H1 (cell line): ENCODE measurements around the gene IGBP1. TPM values are rescaled to one million over a fixed set of nuclear protein-coding genes. Genes with fewer than 3 reads are reported as not detected.

Experiments
- BACH1 ChIP-seq: IDR thresholded peaks from 2 replicates; pipeline ENCODE4 v1.6.1; 2012; ENCODE audit warnings: low read length, improper control_type of control experiment
- BCL11A ChIP-seq, 2 experiments: IDR thresholded peaks; one replicate each; pipeline ENCODE4 v1.6.1; 2011; ENCODE audit warnings: low read depth in 2 of 2, low read length in 2 of 2, mild to moderate bottlenecking in 2 of 2
- EGR1 ChIP-seq: IDR thresholded peaks from 2 replicates; pipeline ENCODE4 v1.6.1; 2011; ENCODE audit warnings: low read depth, low read length, borderline replicate concordance
- SIN3A ChIP-seq, 2 experiments: IDR thresholded peaks in 1 of 2; conservative IDR thresholded peaks in 1 of 2; 2 replicates each; pipeline ENCODE4 v1.6.1; 2011 to 2012; ENCODE audit warnings: low read length in 2 of 2, improper control_type of control experiment in 1 of 2, low read depth in 1 of 2, mild to moderate bottlenecking in 1 of 2
- SIX5 ChIP-seq: IDR thresholded peaks from 2 replicates; pipeline ENCODE4 v1.6.1; 2011; ENCODE audit warnings: mild to moderate bottlenecking, low read depth, low read length
- SRF ChIP-seq: IDR thresholded peaks from 2 replicates; pipeline ENCODE4 v1.6.1; 2011; ENCODE audit warnings: mild to moderate bottlenecking, low read depth, low read length, moderate library complexity
- TAF7 ChIP-seq: optimal IDR thresholded peaks from 2 replicates; pipeline ENCODE3; 2011; ENCODE audit warnings: low read depth, mild to moderate bottlenecking, inconsistent platforms, low read length, moderate library complexity, borderline replicate concordance
- TBP ChIP-seq: IDR thresholded peaks from 2 replicates; pipeline ENCODE4 v1.6.1; 2011; ENCODE audit warnings: low read depth, low read length, improper control_type of control experiment
- TEAD4 ChIP-seq: IDR thresholded peaks from 2 replicates; pipeline ENCODE4 v1.6.1; 2012; ENCODE audit warnings: low read depth, low read length, inconsistent platforms, mixed read lengths
- polyA plus RNA-seq, 7 experiments: library from polyadenylated mRNA; depleted of rRNA in 3 of 7; stranded (reverse) in 5 of 7; unstranded in 2 of 7; fragments of >200 nt in 5 of 7; fragments of 200-250 nt in 2 of 7; gene quantifications; 1 replicate in 5 of 7; 2 replicates in 1 of 7; 4 replicates in 1 of 7; pipeline versions ENCODE4 v1.2.1 to v1.2.3, GENCODE V29; 2011 to 2013; ENCODE audit warnings: missing spikeins in 2 of 7, mixed read lengths in 2 of 7
- total RNA-seq: library from RNA; stranded (reverse); fragmentation: NEBNext Ultra II Directional; extraction: Animal tissue kit (Norgen Biotek cat#: 25700); gene quantifications from 2 replicates; pipeline ENCODE4 v1.2.1, GENCODE V29; 2021
- TF ChIP-seq, protein P1 (sequence below): fragments of 300-600 bp; sonication (generic); IDR thresholded peaks from 2 replicates; pipeline ENCODE4 v1.7.1; 2012; ENCODE audit warnings: low read length, moderate library complexity, mild to moderate bottlenecking, inconsistent platforms; ENCODE audit not compliant: insufficient replicate concordance
- TF ChIP-seq, protein P2 (sequence below): IDR thresholded peaks from 2 replicates; pipeline ENCODE4 v1.6.1; 2012; ENCODE audit warnings: low read length, inconsistent platforms

Gene IGBP1
- total and polyA plus RNA-seq, 2 of the 8 experiments (the other 6 are each of a cell fraction or from before 2014, with no cell fraction given) = 41.3 to 45.4 TPM

DNA sequence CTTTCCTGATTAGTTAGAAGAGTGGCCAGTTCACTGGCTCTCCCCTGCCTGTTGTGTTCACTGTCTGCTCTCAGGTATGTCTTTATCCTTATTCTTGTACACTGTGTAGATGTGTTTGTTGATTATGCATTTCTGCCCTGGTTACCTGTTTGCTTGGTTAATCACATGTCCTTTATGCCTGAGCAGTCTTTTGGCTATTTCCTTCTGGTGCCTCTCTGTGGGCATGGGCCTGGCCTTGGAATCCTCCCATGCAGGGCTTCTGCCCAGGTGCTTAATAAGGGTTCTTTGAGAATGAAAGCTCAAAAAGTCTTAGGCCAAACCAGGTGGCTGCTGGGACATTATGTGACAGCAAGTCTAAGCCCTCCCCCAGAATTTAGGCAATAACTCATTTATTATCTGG, 44.5 kb upstream of the IGBP1 start (continued):
- TF ChIP-seq, protein P1, sequence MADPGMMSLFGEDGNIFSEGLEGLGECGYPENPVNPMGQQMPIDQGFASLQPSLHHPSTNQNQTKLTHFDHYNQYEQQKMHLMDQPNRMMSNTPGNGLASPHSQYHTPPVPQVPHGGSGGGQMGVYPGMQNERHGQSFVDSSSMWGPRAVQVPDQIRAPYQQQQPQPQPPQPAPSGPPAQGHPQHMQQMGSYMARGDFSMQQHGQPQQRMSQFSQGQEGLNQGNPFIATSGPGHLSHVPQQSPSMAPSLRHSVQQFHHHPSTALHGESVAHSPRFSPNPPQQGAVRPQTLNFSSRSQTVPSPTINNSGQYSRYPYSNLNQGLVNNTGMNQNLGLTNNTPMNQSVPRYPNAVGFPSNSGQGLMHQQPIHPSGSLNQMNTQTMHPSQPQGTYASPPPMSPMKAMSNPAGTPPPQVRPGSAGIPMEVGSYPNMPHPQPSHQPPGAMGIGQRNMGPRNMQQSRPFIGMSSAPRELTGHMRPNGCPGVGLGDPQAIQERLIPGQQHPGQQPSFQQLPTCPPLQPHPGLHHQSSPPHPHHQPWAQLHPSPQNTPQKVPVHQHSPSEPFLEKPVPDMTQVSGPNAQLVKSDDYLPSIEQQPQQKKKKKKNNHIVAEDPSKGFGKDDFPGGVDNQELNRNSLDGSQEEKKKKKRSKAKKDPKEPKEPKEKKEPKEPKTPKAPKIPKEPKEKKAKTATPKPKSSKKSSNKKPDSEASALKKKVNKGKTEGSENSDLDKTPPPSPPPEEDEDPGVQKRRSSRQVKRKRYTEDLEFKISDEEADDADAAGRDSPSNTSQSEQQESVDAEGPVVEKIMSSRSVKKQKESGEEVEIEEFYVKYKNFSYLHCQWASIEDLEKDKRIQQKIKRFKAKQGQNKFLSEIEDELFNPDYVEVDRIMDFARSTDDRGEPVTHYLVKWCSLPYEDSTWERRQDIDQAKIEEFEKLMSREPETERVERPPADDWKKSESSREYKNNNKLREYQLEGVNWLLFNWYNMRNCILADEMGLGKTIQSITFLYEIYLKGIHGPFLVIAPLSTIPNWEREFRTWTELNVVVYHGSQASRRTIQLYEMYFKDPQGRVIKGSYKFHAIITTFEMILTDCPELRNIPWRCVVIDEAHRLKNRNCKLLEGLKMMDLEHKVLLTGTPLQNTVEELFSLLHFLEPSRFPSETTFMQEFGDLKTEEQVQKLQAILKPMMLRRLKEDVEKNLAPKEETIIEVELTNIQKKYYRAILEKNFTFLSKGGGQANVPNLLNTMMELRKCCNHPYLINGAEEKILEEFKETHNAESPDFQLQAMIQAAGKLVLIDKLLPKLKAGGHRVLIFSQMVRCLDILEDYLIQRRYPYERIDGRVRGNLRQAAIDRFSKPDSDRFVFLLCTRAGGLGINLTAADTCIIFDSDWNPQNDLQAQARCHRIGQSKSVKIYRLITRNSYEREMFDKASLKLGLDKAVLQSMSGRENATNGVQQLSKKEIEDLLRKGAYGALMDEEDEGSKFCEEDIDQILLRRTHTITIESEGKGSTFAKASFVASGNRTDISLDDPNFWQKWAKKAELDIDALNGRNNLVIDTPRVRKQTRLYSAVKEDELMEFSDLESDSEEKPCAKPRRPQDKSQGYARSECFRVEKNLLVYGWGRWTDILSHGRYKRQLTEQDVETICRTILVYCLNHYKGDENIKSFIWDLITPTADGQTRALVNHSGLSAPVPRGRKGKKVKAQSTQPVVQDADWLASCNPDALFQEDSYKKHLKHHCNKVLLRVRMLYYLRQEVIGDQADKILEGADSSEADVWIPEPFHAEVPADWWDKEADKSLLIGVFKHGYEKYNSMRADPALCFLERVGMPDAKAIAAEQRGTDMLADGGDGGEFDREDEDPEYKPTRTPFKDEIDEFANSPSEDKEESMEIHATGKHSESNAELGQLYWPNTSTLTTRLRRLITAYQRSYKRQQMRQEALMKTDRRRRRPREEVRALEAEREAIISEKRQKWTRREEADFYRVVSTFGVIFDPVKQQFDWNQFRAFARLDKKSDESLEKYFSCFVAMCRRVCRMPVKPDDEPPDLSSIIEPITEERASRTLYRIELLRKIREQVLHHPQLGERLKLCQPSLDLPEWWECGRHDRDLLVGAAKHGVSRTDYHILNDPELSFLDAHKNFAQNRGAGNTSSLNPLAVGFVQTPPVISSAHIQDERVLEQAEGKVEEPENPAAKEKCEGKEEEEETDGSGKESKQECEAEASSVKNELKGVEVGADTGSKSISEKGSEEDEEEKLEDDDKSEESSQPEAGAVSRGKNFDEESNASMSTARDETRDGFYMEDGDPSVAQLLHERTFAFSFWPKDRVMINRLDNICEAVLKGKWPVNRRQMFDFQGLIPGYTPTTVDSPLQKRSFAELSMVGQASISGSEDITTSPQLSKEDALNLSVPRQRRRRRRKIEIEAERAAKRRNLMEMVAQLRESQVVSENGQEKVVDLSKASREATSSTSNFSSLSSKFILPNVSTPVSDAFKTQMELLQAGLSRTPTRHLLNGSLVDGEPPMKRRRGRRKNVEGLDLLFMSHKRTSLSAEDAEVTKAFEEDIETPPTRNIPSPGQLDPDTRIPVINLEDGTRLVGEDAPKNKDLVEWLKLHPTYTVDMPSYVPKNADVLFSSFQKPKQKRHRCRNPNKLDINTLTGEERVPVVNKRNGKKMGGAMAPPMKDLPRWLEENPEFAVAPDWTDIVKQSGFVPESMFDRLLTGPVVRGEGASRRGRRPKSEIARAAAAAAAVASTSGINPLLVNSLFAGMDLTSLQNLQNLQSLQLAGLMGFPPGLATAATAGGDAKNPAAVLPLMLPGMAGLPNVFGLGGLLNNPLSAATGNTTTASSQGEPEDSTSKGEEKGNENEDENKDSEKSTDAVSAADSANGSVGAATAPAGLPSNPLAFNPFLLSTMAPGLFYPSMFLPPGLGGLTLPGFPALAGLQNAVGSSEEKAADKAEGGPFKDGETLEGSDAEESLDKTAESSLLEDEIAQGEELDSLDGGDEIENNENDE = no peak
- TF ChIP-seq BCL11A (IDR thresholded peaks at IDR 0.05; ENCODE audit: low read depth in 2 of 2, low read length in 2 of 2) (no peak), TAF7 (no peak), SIX5 (no peak), TEAD4 (no peak), TBP (no peak), BACH1 (no peak), SIN3A (conservative IDR thresholded peaks at IDR 0.05 in 1 of 2, IDR thresholded peaks at IDR 0.05 in 1 of 2; ENCODE audit: low read depth in 1 of 2, low read length in 2 of 2) (no peak), EGR1 (no peak), SRF (no peak)
- TF ChIP-seq, protein P2, sequence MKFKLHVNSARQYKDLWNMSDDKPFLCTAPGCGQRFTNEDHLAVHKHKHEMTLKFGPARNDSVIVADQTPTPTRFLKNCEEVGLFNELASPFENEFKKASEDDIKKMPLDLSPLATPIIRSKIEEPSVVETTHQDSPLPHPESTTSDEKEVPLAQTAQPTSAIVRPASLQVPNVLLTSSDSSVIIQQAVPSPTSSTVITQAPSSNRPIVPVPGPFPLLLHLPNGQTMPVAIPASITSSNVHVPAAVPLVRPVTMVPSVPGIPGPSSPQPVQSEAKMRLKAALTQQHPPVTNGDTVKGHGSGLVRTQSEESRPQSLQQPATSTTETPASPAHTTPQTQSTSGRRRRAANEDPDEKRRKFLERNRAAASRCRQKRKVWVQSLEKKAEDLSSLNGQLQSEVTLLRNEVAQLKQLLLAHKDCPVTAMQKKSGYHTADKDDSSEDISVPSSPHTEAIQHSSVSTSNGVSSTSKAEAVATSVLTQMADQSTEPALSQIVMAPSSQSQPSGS = no peak
